Hematopoietic multipotent progenitor cell treated with erythropoietin and hydrocortisone succinate and interleukin-3 and kit ligand, for 8 days (in vitro differentiated cells): ENCODE results near the gene OSTC.
"Not testable (repeated sequence)": the region's sequence is repeated elsewhere in the genome, so short reads cannot be mapped to it uniquely, and the experiment has no call there.

Source experiments
- DNase-seq: peaks from one replicate; pipeline ENCODE4 v3.0.0-alpha.2; 2015

OSTC gene

GRCh38 chr4:108649863-108650211, 562 bp upstream of the OSTC start:
- no peak for DNase-seq

- peak; percentile 58 for DNase-seq
Measured at GRCh38 chr4:108651014-108651791, 804 bp downstream of the OSTC start.

GRCh38 chr4:108662629-108663028, 12.2 kb downstream of the OSTC start:
- DNase-seq = no peak

GRCh38 chr4:108674356-108674977, 24.1 kb downstream of the OSTC start:
- no peak for DNase-seq

- no peak for DNase-seq
Measured at GRCh38 chr4:108681321-108681809, 31.0 kb downstream of the OSTC start.

GRCh38 chr4:108683479-108683878, 33.1 kb downstream of the OSTC start:
- DNase-seq = peak; percentile 57

- no peak for DNase-seq
Measured at GRCh38 chr4:108685036-108685686, 34.8 kb downstream of the OSTC start.

- DNase-seq = no peak
Measured at GRCh38 chr4:108690738-108691137, 40.3 kb downstream of the OSTC start.

GRCh38 chr4:108693211-108693610, 42.8 kb downstream of the OSTC start:
- DNase-seq = no peak

GRCh38 chr4:108693819-108694218, 43.4 kb downstream of the OSTC start:
- no peak for DNase-seq

- no peak for DNase-seq
Measured at GRCh38 chr4:108694423-108694822, 44.0 kb downstream of the OSTC start.

GRCh38 chr4:108695062-108695461, 44.7 kb downstream of the OSTC start:
- DNase-seq = peak; percentile 21

GRCh38 chr4:108696160-108696559, 45.8 kb downstream of the OSTC start:
- DNase-seq = no peak

GRCh38 chr4:108700081-108700757, 49.8 kb downstream of the OSTC start:
- DNase-seq = no peak

- no peak for DNase-seq
Measured at GRCh38 chr4:108702960-108703359, 52.6 kb downstream of the OSTC start.

GRCh38 chr4:108703370-108703769, 53.0 kb downstream of the OSTC start:
- DNase-seq = no peak

- peak; percentile 29 for DNase-seq
Measured at GRCh38 chr4:108703966-108704365, 53.6 kb downstream of the OSTC start.

- DNase-seq = no peak
Measured at GRCh38 chr4:108706289-108706688, 55.9 kb downstream of the OSTC start.

GRCh38 chr4:108709234-108709633, 58.8 kb downstream of the OSTC start:
- no peak for DNase-seq

- DNase-seq = no peak
Measured at GRCh38 chr4:108709722-108710121, 59.3 kb downstream of the OSTC start.

GRCh38 chr4:108710578-108710977, 60.2 kb downstream of the OSTC start:
- not testable (repeated sequence) for DNase-seq

GRCh38 chr4:108714880-108715279, 64.5 kb downstream of the OSTC start:
- DNase-seq = no peak

- no peak for DNase-seq
Measured at GRCh38 chr4:108716340-108716739, 65.9 kb downstream of the OSTC start.
